HG03064 (cell line): ENCODE results near the gene CCSER2.
"Not testable (repeated sequence)": the region's sequence is repeated elsewhere in the genome, so short reads cannot be mapped to it uniquely, and the experiment has no call there.

Experiments
- ATAC-seq: cut with Tn5 transposase; IDR thresholded peaks from one replicate; pipeline ENCODE4 v1.9.1; 2021; ENCODE audit warnings: low read depth; ENCODE audit not compliant: unreplicated experiment

Gene CCSER2, protein sequence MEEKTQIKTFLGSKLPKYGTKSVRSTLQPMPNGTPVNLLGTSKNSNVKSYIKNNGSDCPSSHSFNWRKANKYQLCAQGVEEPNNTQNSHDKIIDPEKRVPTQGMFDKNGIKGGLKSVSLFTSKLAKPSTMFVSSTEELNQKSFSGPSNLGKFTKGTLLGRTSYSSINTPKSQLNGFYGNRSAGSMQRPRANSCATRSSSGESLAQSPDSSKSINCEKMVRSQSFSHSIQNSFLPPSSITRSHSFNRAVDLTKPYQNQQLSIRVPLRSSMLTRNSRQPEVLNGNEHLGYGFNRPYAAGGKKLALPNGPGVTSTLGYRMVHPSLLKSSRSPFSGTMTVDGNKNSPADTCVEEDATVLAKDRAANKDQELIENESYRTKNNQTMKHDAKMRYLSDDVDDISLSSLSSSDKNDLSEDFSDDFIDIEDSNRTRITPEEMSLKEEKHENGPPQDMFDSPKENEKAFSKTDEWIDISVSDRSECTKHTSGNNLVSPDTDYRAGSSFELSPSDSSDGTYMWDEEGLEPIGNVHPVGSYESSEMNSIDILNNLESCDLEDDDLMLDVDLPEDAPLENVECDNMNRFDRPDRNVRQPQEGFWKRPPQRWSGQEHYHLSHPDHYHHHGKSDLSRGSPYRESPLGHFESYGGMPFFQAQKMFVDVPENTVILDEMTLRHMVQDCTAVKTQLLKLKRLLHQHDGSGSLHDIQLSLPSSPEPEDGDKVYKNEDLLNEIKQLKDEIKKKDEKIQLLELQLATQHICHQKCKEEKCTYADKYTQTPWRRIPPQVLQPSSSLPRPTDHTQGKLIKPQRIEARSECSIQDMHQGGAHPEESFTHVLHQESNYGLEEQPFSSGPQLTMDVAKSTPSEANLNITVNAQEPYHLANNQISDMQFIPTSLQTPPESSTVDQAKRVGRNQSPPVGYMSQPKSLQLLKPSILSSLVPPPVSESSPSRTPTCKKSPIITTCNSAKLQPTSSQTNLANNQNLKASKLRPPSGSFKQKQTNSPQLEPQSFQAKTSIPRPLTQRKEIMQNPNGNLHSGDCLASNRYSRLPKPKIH

DNA sequence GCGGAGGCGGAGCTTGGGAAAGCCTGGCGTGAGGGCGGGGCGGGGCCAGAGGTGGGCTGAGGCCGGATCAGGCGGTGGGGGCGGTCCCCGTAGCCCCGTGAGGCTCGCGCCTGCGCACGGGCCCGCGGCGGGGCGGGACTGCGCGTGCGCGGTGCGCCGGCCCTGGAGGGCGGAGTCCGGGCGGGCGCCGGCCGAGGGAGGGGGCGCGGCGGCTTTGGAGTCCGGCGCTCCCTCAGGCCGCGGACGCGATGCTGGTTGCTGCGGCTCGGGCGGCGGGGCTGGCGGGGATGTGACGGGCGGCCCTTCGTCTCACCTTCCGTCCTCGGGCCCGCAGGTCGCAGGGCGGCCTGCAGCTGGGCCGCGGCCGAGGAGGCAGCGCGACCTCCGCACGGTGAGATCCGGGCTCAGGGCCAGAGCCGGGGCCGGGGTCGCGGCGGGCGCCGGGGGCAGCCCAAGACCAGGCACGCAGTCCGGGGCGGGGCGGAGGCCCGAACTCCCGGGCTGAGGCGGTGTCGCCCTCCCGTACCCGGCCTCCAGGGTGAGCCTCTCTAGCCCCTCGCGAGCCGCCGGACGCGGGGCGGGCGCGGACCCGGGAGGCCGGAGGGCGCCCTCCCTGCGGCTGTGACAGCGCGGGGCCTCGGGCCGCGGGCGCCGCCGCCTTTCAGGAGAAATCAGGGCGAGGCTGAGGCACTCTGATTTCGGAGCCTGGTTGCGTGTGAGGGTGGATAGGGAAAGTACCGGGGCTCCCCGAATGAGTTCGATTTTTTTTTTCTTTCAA is at the start of gene CCSER2:
Gene CCSER2, plus strand, starts transcription at position 172 of the 778 bp plus-strand sequence. CDS start 42,464 bp downstream, outside the sequence.
- peak; percentile 54 for ATAC-seq

DNA sequence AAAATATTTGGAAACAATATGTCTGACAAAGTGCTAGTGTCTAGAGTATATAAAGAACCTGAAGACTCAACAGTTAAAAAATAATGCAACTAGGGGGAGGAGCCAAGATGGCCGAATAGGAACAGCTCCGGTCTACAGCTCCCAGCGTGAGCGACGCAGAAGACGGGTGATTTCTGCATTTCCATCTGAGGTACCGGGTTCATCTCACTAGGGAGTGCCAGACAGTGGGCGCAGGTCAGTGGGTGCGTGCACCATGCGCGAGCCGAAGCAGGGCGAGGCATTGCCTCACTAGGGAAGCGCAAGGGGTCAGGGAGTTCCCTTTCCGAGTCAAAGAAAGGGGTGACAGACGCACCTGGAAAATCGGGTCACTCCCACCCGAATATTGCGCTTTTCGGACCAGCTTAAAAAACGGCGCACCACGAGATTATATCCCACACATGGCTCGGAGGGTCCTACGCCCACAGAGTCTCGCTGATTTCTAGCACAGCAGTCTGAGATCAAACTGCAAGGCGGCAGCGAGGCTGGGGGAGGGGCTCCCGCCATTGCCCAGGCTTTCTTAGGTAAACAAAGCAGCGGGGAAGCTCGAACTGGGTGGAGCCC is 48.4 kb upstream of the CCSER2 start:
- ATAC-seq, result not testable (repeated sequence)

DNA sequence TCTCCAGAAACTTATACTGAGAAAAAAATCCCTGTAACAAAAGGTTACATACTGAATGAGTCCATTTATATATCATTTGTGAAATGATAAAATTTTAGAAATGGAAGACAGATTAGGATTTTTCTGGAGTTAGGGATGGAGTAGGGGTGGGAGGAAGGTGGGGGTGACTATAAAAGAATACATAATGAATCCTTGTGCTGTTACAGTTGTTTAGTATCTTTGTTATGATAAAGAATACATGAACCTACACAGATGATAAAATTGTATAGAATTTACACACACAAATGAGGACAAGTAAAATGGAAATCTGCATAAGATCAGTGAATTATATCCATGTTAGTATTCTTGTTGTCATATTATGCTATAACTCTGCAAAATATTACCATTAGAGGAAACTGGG is 41.7 kb upstream of the CCSER2 start:
- no peak for ATAC-seq

DNA sequence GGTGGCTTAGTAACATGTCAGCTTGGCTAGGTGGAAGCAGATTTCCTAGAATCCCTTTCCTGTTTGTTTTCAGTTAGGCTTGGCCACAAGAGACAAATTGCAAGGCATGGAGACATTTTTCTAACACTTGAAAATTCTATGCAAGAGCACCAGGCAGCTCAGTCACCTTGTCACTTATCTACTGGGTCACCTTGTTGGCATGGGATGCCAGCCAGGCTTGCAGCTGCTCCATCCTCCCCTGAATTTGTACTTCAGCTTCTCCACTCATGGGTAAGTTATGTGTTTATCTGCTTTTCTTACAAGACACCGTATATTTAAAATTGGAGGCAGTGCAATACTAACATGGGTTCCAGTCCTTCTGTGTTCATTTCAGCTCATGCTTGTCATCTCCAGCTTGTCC is 40.2 kb upstream of the CCSER2 start:
- ATAC-seq, result no peak

DNA sequence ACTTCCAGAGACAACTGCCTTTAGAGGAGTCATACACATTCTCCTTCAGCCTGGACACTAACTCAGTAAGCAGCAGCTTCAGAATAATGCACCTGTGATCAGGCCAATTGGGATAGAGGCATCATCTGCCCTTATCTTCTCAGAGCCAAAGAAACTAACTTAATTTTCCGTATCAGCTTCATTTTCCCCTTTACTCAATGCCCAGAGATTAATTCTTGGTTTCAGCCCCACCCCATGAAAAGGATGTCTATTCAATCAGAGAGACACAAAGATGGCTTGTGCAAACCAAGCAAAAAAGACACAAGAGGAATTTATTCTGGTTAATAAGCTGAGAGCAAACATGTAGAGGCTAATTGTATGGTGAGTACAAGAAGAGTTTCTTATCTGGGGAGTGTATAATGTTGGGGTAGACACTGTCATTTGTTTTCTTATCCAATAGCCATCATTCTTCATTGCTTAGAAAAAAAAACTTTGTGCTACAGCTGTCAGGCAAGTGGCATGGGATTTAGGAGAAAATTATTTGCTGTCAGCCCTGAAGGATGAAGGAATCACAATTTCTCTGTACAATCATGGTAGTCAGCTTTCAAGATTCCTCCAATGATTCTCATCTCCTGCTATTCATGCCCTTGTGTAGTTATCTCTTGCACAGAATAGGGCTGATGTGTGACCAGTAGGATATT is 38.7 kb upstream of the CCSER2 start:
- ATAC-seq, result no peak

DNA sequence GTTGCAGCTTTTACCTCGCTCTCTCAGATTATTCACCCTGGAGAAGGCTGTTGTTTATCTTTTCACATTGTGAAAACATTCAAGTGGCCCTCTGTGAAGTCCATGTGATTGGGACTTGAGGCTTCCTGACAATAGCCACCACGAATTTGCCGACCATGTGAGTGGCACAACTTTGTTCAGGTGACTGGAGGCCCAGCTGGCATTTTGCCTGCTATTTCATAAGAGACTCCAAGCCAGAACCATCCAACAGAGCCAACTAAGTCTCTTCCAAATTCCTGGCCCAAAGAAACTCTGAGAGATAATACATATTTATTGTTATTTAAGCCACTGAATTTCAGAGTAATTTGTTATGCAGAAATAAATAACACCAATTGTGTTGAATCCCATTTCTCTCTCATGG is 38.2 kb upstream of the CCSER2 start:
- no peak for ATAC-seq

DNA sequence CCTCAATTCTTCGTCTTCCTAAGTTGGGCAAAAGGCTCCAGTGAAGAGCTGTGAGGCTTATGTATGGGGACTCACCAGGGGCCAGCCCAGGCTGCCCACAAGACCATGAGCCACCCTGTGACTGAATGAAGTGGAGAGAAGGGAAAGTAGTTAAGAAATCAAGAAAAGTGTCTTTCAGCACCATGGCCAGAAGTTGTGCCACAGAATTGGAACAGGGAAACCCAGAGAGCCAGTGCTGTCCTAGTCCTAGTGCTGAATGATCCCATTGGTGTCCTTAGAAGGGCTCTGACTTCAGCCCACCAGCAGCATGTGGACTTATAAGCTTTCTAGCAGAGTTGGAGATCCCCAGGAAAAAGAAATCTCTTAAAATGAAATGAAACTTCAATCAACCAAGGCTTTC is 37.0 kb upstream of the CCSER2 start:
- no peak for ATAC-seq

DNA sequence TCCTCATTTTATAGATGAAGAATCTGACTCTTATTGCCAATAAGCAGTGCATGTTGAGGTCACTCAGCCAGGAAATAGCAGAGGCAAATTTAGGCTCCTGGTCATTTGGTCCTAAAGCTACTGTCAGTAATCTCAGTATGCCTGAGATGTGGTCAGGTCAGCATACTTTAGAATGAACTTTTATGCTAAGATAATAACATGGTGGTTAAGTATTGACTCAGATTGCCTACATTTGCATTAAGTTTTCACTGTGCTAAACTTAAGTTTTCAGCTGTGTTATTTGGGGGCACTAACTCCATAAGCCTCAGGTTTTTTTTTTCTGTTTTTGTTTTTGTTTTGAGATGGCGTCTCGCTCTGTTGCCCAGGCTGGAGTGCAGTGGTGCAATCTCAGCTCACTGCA is 35.9 kb upstream of the CCSER2 start:
- no peak for ATAC-seq

DNA sequence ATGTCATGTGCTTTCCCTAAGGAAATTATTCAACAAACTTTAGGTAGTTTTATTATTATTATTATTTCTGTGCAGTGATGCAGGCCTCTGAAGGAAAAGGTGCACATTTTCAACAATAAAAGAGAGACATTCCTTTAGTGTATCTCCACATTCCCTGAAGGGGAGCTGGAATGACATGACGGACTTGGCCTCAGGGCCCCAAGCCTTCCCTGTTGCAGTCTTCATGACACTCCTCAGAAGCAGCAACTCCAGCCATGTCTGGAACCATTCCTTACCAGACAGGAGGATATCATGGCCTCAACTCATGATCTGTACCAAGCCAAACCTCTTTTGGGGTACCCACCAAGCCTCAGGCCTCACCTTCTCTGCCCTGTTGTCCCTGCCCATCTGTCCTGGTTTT is 35.2 kb upstream of the CCSER2 start:
- no peak for ATAC-seq

DNA sequence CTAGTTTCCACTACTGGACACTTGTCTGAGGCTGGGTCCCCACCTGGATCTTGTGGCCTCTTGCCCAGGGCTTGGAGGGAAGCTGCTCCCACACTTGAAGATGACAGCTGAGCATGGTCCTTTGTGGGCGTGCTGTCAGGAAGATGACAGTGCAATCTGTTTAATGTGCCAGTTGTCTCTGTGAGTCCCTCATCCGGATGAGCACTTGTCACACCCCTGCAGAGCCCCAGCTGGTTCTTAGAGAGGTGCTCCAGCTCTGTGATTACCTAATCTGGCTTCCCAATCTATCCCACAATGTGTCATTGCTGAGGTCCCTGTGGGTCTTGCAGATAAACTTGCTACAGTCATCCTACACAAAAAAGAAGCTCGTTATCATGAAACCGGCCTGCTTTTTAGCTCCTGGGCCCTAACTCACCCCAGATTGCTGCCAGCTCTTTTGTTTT is 34.8 kb upstream of the CCSER2 start:
- no peak for ATAC-seq

DNA sequence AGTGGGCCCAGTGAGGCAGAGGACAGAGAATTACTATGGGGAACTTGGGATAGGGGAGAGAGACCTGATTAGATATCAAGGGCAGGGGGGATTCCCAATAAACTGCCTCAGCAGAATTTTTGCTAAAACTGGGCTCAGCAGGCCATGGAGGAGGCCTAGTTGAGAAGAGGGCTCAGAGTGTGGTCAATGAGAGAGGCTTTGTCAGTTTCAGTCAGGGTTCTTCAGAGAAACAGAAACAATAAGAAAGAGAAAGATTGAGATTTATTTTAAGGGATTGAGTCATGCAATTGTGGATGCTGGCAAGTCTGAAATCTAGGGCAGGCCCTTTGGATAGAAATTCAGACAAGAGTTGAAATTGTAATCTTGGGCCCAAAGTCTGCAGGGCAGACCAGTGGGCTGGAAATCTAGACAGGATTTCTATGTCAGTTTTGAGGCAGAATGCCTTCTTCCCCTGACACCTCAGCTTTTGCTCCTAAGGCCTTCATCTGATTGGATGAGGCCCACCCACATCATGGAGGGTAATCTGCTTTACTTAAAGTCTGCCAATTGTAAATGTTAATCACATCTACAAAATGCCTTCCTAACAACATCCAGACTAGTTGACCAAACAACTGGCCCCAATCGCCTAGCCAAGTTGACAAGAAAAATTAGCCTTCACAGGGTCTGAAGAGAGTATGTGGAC is 33.5 kb upstream of the CCSER2 start:
- ATAC-seq, result peak; percentile 71

DNA sequence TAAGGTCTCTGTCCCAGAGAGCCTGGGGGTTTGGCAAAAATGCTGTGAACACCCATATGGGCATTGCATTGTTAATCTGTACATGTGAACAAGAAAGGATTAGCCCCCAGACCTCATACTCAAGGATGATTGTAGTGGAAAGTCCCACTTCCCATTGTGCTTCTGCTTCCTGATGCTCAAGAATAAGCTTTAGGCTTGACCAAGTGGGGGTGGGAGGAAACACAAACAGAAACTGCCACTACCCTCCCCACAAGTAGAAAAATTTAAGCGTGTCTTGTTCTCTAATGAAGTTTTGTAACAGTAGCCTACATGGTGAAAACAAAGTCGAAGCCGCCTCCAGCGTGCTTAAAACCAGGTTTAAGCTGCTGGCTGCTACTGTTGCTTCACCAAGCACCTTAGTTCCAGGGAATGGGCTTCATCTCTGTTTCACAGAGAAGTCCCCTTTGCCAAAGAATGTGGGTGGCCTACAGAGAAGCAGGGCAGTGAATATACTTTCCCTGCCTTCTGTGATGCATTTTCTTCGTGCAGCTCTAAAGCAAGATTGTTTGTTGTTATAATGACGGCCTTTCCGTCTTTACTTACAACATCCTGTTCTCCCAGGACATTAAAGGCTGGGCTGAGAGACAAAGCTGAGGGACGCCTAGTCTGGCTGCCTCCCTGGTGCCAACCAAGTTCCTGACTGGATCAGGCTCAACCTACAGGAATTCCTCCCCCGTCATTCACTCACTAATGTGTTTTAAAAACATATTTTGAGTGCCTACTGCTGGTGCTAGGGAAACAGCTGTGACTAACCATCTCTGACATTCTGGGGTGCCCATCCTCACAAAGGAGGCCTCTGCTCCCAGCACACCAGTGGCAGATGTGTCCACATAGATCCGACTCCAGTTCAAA is 32.1 kb upstream of the CCSER2 start:
- no peak for ATAC-seq

DNA sequence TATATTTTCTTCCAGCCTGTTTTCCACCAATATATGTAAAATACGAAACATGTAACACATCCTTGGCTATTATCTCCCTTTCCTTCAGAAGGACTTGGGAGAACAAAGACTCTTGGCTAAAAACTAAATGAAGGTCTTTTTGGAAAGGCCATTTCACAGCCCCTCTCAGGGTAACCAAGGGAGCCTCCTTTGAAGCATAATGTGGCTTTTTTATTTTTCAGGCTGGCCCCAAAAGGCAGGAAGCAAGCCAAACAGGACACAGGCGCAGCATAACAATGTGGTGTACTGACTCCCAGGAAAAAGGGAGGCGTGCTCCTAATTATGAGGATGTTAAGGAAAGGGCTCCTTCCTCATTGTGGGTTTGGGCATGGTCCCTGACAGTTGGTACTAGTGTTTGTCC is 30.3 kb upstream of the CCSER2 start:
- no peak for ATAC-seq

DNA sequence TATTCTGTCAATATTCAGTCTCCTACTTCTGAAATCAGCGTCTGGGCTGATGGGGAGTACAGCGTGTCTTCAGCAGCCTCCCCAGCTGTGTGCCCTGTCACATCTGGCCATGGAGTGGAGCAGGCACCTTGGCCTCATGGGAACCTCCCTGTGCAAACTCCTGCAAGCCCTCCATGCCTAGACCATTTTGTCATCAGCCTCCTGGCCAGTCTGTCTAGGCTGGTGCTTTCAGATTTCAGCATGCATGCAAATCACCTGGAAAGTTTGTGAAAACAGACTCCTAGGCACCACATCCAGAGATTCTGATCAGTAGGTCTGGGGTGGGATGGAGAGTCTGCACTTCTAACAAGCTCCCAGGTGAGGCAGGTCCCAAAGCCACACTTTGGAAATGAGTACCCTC is 26.2 kb upstream of the CCSER2 start:
- no peak for ATAC-seq

DNA sequence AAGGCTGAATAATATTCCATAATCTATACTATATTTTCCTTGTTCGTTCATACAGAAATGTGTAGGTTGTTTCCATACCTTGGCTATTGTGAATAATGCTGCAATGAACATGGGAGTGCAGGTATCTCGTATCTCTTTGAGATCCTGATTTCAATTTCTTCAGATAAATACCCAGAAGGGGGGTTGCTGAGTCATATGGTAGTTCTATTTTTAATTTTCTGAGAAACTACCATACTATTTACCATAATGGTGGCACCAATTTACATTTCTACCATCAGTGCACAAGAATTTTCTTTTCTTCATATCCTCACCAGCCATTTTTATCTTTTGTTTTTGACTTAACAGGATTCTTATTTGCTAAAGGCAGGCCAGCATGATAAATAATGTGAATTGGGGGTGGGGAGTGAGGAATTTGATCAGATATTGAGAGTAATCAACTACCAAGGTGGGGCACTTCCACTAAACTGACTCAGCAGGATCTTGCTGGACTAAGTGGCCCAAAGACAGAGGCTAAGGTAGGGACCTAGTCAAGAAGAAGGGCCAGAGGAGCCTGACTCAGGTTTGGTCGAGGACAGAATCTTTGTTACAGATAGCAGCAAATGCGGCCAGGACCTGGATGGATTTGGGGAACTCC is 21.5 kb upstream of the CCSER2 start:
- ATAC-seq, result no peak

DNA sequence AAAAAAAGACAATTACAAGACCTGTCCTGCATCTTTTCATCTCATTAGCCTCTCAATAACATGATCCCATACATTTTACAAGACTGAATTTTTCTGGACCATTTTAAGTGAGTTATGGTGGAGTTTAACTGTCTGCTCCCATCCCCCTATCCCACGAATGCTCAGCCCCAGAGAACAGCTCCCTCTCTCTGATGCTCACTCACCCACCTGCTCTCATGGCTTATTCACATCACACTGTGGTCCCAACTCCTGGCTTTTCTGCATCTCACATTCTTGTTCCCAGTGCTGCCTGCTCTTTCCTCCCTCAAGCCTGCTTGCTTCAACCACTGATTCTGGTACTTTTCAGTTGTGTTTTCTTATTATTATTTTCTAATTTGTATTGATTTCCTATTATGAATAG is 20.4 kb upstream of the CCSER2 start:
- ATAC-seq, result no peak

DNA sequence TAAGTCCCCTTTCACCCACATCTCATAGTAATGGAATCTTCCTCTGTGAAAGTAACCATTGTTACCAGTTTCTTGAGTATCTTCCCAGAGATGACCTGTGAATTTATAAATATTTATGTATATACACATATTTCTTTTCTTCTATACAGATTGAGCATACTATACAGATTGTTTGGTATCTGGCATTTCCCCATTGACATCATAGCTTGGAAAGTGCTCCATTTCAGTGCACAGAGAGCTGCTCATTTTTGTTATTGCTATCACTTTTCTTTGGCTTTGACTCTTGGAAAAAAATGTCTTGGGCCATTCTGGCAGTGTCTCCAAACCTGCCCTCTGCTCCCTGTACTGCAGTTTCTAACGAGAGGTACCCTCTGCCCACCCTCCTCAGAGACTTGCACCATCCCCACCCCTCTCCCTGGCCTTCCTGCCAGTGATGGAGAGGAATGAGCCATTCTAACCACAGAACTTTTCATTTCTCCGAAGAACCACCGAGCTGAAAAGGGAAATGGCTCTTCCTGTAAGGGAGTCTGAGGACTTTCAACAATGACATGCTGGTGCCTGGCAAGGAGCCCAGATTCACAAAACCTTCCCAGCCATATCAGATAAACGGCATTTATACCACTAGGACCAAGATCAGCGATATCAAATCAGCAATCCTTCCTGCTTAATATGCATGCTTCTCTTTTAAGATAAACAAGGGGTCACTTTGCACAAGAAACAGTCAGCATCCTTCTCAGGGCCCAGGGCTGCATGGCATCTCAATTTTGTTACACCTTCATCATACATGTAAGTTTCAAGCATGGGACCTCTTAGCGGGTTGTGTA is 19.7 kb upstream of the CCSER2 start:
- ATAC-seq, result no peak
